Gastrocnemius medialis (tissue), 4 donors: ENCODE data around the gene RPS15. TPM values are rescaled to one million over a fixed set of nuclear protein-coding genes. Genes with fewer than 3 reads are reported as not detected.

ENCODE experiments used
- ATAC-seq, 2 donors: fragments of 150-250 bp; one replicate each; pipeline ENCODE4 v1.9.1; 2016
- DNase-seq, 2 donors: peaks; one replicate each; pipeline ENCODE4 v3.0.0-alpha.2; 2019
- H3K27ac ChIP-seq, 4 donors: fragments of 200-600 bp; sonication (generic); 1 replicate in 1 of 4; 2 replicates in 3 of 4; pipeline ENCODE4 v1.5.1; 2016 to 2018; ENCODE audit warnings: mild to moderate bottlenecking in 2 of 4, moderate library complexity in 1 of 4
- H3K27me3 ChIP-seq, 3 donors: fragments of 200-600 bp; sonication (generic) in 2 of 3; 1 replicate in 1 of 3; 2 replicates in 2 of 3; pipeline versions ENCODE4 v1.5.1 to v1.6.0; 2016 to 2019; ENCODE audit warnings: mild to moderate bottlenecking in 1 of 3, moderate library complexity in 1 of 3
- H3K36me3 ChIP-seq, 2 donors: fragments of 200-600 bp; sonication (generic) in 1 of 2; one replicate each; pipeline ENCODE4 v1.5.1; 2017 to 2018
- H3K4me1 ChIP-seq, 2 donors: fragments of 200-600 bp; sonication (generic) in 1 of 2; one replicate each; pipeline ENCODE4 v1.5.1; 2016 to 2017; ENCODE audit warnings: mild to moderate bottlenecking in 2 of 2
- H3K4me3 ChIP-seq, 4 donors: fragments of 200-600 bp; sonication (generic) in 3 of 4; 1 replicate in 1 of 4; 2 replicates in 3 of 4; pipeline ENCODE4 v1.5.1; 2016 to 2019; ENCODE audit warnings: mild to moderate bottlenecking in 2 of 4
- H3K9me3 ChIP-seq, 3 donors: fragments of 200-600 bp; sonication (generic) in 2 of 3; 1 replicate in 1 of 3; 2 replicates in 2 of 3; pipeline ENCODE4 v1.5.1; 2016 to 2019
- CTCF ChIP-seq, 5 experiments: fragments of 450-650 bp in 3 of 5; fragments of 200-600 bp in 2 of 5; sonication (generic) in 2 of 5; IDR thresholded peaks in 4 of 5; conservative IDR thresholded peaks in 1 of 5; 1 replicate in 4 of 5; 2 replicates in 1 of 5; pipeline ENCODE4 v1.5.1; 2016 to 2019; ENCODE audit warnings: antibody characterized with exemption in 5 of 5, mild to moderate bottlenecking in 3 of 5, moderate library complexity in 3 of 5
- POLR2A ChIP-seq, 2 donors: fragments of 450-650 bp; IDR thresholded peaks; one replicate each; pipeline ENCODE4 v1.6.1; 2017; ENCODE audit warnings: antibody characterized with exemption in 2 of 2, mild to moderate bottlenecking in 2 of 2, moderate library complexity in 2 of 2
- in situ Hi-C, 4 donors: fragments of 200-750 bp; cut with MboI; loops; one replicate each; pipeline versions ENCODE4 v1.15.0 to v1.8.0; 2017; ENCODE audit warnings: low sequenced_read_pairs in 4 of 4
- intact Hi-C: fragments of 100-400 bp; cut with DNase I; formaldehyde crosslinking; loops from one replicate; pipeline ENCODE4 v1.15.1; 2023; ENCODE audit warnings: low total_unique reads
- total RNA-seq, 4 donors: library from RNA; depleted of rRNA; stranded (reverse); fragments of >200 nt; gene quantifications; one replicate each; pipeline versions ENCODE4 v1.1.0 to v1.2.3, GENCODE V29; 2016

Gene RPS15
- total RNA-seq, 4 donors from 2014 or later = 2,323 to 3,835 (median 2,607) TPM

- H3K27me3 ChIP-seq = no peaks in the 10 kb centered on the region
- in situ Hi-C loops = no loop called here
- TF ChIP-seq POLR2A (IDR thresholded peaks at IDR 0.05) (no peak), CTCF (IDR thresholded peaks at IDR 0.05 in 4 of 5, conservative IDR thresholded peaks at IDR 0.05 in 1 of 5) (no peak)
- peaks cover 0 to 86% of the 10 kb centered on the region in 2 donors for H3K36me3 ChIP-seq
- ATAC-seq = no peak
- H3K27ac ChIP-seq = no peak overlapping the region
- intact Hi-C loops = no loop called here
- H3K4me1 ChIP-seq = peaks cover 0 to 16% of the 10 kb centered on the region in 2 donors
- no peak overlapping the region for H3K4me3 ChIP-seq
- no peak for DNase-seq
- no peaks in the 10 kb centered on the region for H3K9me3 ChIP-seq
These were observed 12.9 kb upstream of the RPS15 start for GRCh38 chr19:1425102-1425837.

DNA sequence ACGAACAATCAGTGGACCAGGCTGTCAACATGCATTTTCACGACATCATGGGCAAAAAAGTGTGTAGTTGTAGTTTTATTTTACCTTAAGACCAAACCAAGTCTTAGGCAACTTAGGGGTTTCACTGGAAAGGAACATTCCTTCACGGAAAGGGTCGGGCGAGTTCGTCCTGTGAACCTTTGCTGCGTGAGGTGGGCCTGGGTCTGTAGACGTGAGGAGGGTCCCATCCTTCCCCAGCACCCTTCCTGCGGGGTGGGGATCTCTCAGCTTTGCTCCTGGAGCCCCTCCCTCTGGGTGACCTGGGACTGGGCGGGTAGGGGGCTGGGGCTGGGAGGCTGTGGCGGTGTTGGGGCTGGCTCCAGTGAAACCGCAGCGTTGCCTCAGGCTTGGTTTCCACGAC, 12.3 kb upstream of the RPS15 start:
- peaks cover 0 to 16% of the 10 kb centered on the region in 2 donors for H3K4me1 ChIP-seq
- intact Hi-C loops (no loop called here), in situ Hi-C loops (no loop called here)
- no peaks in the 10 kb centered on the region for H3K27me3 ChIP-seq
- no peak overlapping the region for H3K4me3 ChIP-seq
- H3K9me3 ChIP-seq = no peaks in the 10 kb centered on the region
- H3K27ac ChIP-seq = no peak overlapping the region
- DNase-seq (no peak), ATAC-seq (no peak)
- TF ChIP-seq CTCF (IDR thresholded peaks at IDR 0.05 in 4 of 5, conservative IDR thresholded peaks at IDR 0.05 in 1 of 5) = no peak
- no peak for TF ChIP-seq POLR2A (IDR thresholded peaks at IDR 0.05)
- H3K36me3 ChIP-seq = peaks cover 0 to 84% of the 10 kb centered on the region in 2 donors

GRCh38 chr19:1426736-1427135, 11.5 kb upstream of the RPS15 start:
- in situ Hi-C loops (no loop called here), intact Hi-C loops (no loop called here)
- Histone ChIP-seq H3K36me3 (peaks cover 0 to 84% of the 10 kb centered on the region in 2 donors), H3K27ac (no peak overlapping the region), H3K4me1 (peaks cover 0 to 15% of the 10 kb centered on the region in 2 donors), H3K4me3 (no peak overlapping the region), H3K9me3 (no peaks in the 10 kb centered on the region), H3K27me3 (no peaks in the 10 kb centered on the region)
- ATAC-seq (no peak), DNase-seq (no peak)
- no peak for TF ChIP-seq POLR2A (IDR thresholded peaks at IDR 0.05)
- TF ChIP-seq CTCF (IDR thresholded peaks at IDR 0.05 in 4 of 5, conservative IDR thresholded peaks at IDR 0.05 in 1 of 5) = no peak

GRCh38 chr19:1427221-1427920, 10.8 kb upstream of the RPS15 start:
- Histone ChIP-seq H3K9me3 (no peaks in the 10 kb centered on the region), H3K4me1 (peaks cover 0 to 9% of the 10 kb centered on the region in 2 donors), H3K4me3 (no peak overlapping the region), H3K27me3 (no peaks in the 10 kb centered on the region), H3K27ac (no peak overlapping the region), H3K36me3 (peaks cover 0 to 84% of the 10 kb centered on the region in 2 donors)
- ATAC-seq (no peak), DNase-seq (no peak)
- in situ Hi-C loops (no loop called here), intact Hi-C loops (no loop called here)
- TF ChIP-seq CTCF (IDR thresholded peaks at IDR 0.05 in 4 of 5, conservative IDR thresholded peaks at IDR 0.05 in 1 of 5) = no peak
- no peak for TF ChIP-seq POLR2A (IDR thresholded peaks at IDR 0.05)
